Vagina (tissue), 2 donors: ENCODE data around the gene TMEM244.
"Not testable (repeated sequence)": the region's sequence is repeated elsewhere in the genome, so short reads cannot be mapped to it uniquely, and the experiment has no call there.

ENCODE experiments used
- CTCF ChIP-seq, 3 experiments: fragments of 450-650 bp in 2 of 3; fragments of 200-600 bp in 1 of 3; sonication (generic) in 1 of 3; IDR thresholded peaks; one replicate each; pipeline ENCODE4 v1.5.1; 2017 to 2019; ENCODE audit warnings: antibody characterized with exemption in 3 of 3, mild to moderate bottlenecking in 2 of 3, moderate library complexity in 2 of 3
- POLR2A ChIP-seq, 2 donors: fragments of 450-650 bp; IDR thresholded peaks; one replicate each; pipeline ENCODE4 v1.6.1; 2017; ENCODE audit warnings: antibody characterized with exemption in 2 of 2, mild to moderate bottlenecking in 2 of 2, moderate library complexity in 2 of 2
- POLR2AphosphoS5 ChIP-seq, 2 donors: sonication (generic); formaldehyde crosslinking; IDR thresholded peaks; one replicate each; pipeline ENCODE4 v1.9.0; 2017; ENCODE audit warnings: antibody characterized with exemption in 2 of 2, mild to moderate bottlenecking in 2 of 2, low read depth in 1 of 2; ENCODE audit not compliant: insufficient read depth in 1 of 2

- TF ChIP-seq POLR2A (IDR thresholded peaks at IDR 0.05); CTCF (IDR thresholded peaks at IDR 0.05); POLR2AphosphoS5 (IDR thresholded peaks at IDR 0.05; ENCODE audit: insufficient read depth in 1 of 2, low read depth in 1 of 2): not testable (repeated sequence)
Observed at GRCh38 chr6:129877894-129878293, 16.8 kb upstream of the TMEM244 start.
